Liver (tissue), 9 donors: ENCODE results near the gene STX16. TPM values are rescaled to one million over a fixed set of nuclear protein-coding genes. Genes with fewer than 3 reads are reported as not detected.

Experiments
- DNase-seq: peaks from one replicate; pipeline ENCODE4 v3.0.0-alpha.2; 2017; ENCODE audit warnings: low spot score
- H3K27ac ChIP-seq, 2 donors: one replicate each; pipeline ENCODE4 v1.7.0; 2013; ENCODE audit warnings: inconsistent platforms in 2 of 2, low read length in 2 of 2, control low read depth in 1 of 2, low read depth in 1 of 2, mild to moderate bottlenecking in 1 of 2
- H3K27me3 ChIP-seq, 4 donors: one replicate each; pipeline versions ENCODE4 v1.6.1 to v1.7.0; 2013; ENCODE audit warnings: low read length in 3 of 4, inconsistent platforms in 1 of 4, mild to moderate bottlenecking in 1 of 4, moderate library complexity in 1 of 4; ENCODE audit not compliant: control insufficient read depth in 4 of 4, insufficient read depth in 4 of 4
- H3K36me3 ChIP-seq, 4 donors: one replicate each; pipeline versions ENCODE4 v1.6.1 to v1.7.0; 2013; ENCODE audit warnings: low read length in 3 of 4, mild to moderate bottlenecking in 3 of 4, low read depth in 1 of 4, moderate library complexity in 1 of 4; ENCODE audit not compliant: control insufficient read depth in 4 of 4, insufficient read depth in 3 of 4
- H3K4me1 ChIP-seq, 4 donors: one replicate each; pipeline versions ENCODE4 v1.6.1 to v1.7.0; 2013; ENCODE audit warnings: low read length in 3 of 4, mild to moderate bottlenecking in 3 of 4, moderate library complexity in 1 of 4; ENCODE audit not compliant: control insufficient read depth in 4 of 4, insufficient read depth in 4 of 4
- H3K4me3 ChIP-seq, 3 donors: one replicate each; pipeline versions ENCODE4 v1.6.1 to v1.7.0; 2013; ENCODE audit warnings: low read length in 3 of 3, control low read depth in 1 of 3, low read depth in 1 of 3, mild to moderate bottlenecking in 1 of 3
- H3K9ac ChIP-seq, 2 donors: one replicate each; pipeline ENCODE4 v1.7.0; 2013; ENCODE audit warnings: low read length in 2 of 2, mild to moderate bottlenecking in 2 of 2, moderate library complexity in 2 of 2, control low read depth in 1 of 2, low read depth in 1 of 2
- H3K9me3 ChIP-seq, 4 donors: one replicate each; pipeline versions ENCODE4 v1.6.1 to v1.7.0; 2013; ENCODE audit warnings: low read length in 3 of 4; ENCODE audit not compliant: control insufficient read depth in 4 of 4
- ATF3 ChIP-seq: IDR thresholded peaks from 2 replicates; pipeline ENCODE4 v1.6.1; 2016; ENCODE audit warnings: antibody characterized with exemption
- EGR1 ChIP-seq, 2 donors: IDR thresholded peaks; 2 replicates each; pipeline ENCODE4 v1.6.1; 2016 to 2018; ENCODE audit warnings: antibody characterized with exemption in 2 of 2, low read depth in 2 of 2
- FOXA1 ChIP-seq: IDR thresholded peaks from 2 replicates; pipeline ENCODE4 v1.6.1; 2016; ENCODE audit warnings: antibody characterized with exemption
- FOXA2 ChIP-seq: IDR thresholded peaks from 2 replicates; pipeline ENCODE4 v1.6.1; 2016; ENCODE audit warnings: antibody characterized with exemption
- GABPA ChIP-seq, 2 donors: IDR thresholded peaks in 1 of 2; conservative IDR thresholded peaks in 1 of 2; 2 replicates each; pipeline ENCODE4 v1.6.1; 2016; ENCODE audit warnings: antibody characterized with exemption in 2 of 2, mild to moderate bottlenecking in 1 of 2, moderate library complexity in 1 of 2
- HNF4A ChIP-seq, 2 donors: conservative IDR thresholded peaks; 2 replicates each; pipeline ENCODE4 v1.6.1; 2016; ENCODE audit warnings: antibody characterized with exemption in 2 of 2, mild to moderate bottlenecking in 2 of 2
- HNF4G ChIP-seq: IDR thresholded peaks from 2 replicates; pipeline ENCODE4 v1.6.1; 2016; ENCODE audit warnings: antibody characterized with exemption
- JUND ChIP-seq, 2 donors: IDR thresholded peaks; 2 replicates each; pipeline ENCODE4 v1.6.1; 2016; ENCODE audit warnings: antibody characterized with exemption in 2 of 2
- MAX ChIP-seq: IDR thresholded peaks from 2 replicates; pipeline ENCODE4 v1.6.1; 2016; ENCODE audit warnings: antibody characterized with exemption
- NR2F2 ChIP-seq: IDR thresholded peaks from 2 replicates; pipeline ENCODE4 v1.6.1; 2016; ENCODE audit warnings: antibody characterized with exemption
- RAD21 ChIP-seq, 2 donors: IDR thresholded peaks; 2 replicates each; pipeline ENCODE4 v1.6.1; 2016; ENCODE audit warnings: antibody characterized with exemption in 2 of 2, mild to moderate bottlenecking in 2 of 2
- REST ChIP-seq: IDR thresholded peaks from 2 replicates; pipeline ENCODE4 v1.6.1; 2016; ENCODE audit warnings: antibody characterized with exemption, mild to moderate bottlenecking
- RXRA ChIP-seq, 2 donors: IDR thresholded peaks; 2 replicates each; pipeline ENCODE4 v1.6.1; 2017 to 2018; ENCODE audit warnings: antibody characterized with exemption in 2 of 2, mild to moderate bottlenecking in 1 of 2
- SP1 ChIP-seq: IDR thresholded peaks from 2 replicates; pipeline ENCODE4 v1.6.1; 2018; ENCODE audit warnings: antibody characterized with exemption, mild to moderate bottlenecking
- TAF1 ChIP-seq: conservative IDR thresholded peaks from 2 replicates; pipeline ENCODE4 v1.6.1; 2016; ENCODE audit warnings: antibody characterized with exemption, mild to moderate bottlenecking
- YY1 ChIP-seq: IDR thresholded peaks from 2 replicates; pipeline ENCODE4 v1.6.1; 2016; ENCODE audit warnings: antibody characterized with exemption, mild to moderate bottlenecking
- WGBS: extraction: QIAGEN DNeasy Blood & Tissue Kit; methylation state at CpG from one replicate; pipeline ENCODE4 v1.1.7; 2013; 5-methylcytosine and 5-hydroxymethylcytosine counted together
- polyA plus RNA-seq, 2 donors: library from polyadenylated mRNA; stranded (reverse) in 1 of 2; unstranded in 1 of 2; fragments of 200-250 nt in 1 of 2; fragments of >200 nt in 1 of 2; fragmentation: Nextera tagmentation in 1 of 2; extraction: Ambion mirVana in 1 of 2; gene quantifications; one replicate each; pipeline versions ENCODE4 v1.2.1 to v1.2.3, GENCODE V29; 2013 to 2015
- total RNA-seq, 2 donors: library from RNA; depleted of rRNA; stranded (reverse); fragments of >200 nt; gene quantifications; one replicate each; pipeline ENCODE4 v1.2.3, GENCODE V29; 2014
- TF ChIP-seq, protein P1 (sequence below): IDR thresholded peaks from 2 replicates; pipeline ENCODE4 v1.6.1; 2016; ENCODE audit warnings: antibody characterized with exemption
- TF ChIP-seq, protein P2 (sequence below): fragments of 150-350 bp; IDR thresholded peaks from 2 replicates; pipeline ENCODE4 v1.5.1; 2017; ENCODE audit warnings: improper control_type of control experiment, low read depth, low read length; ENCODE audit not compliant: missing input control
- donor health status: healthy.
- donor health status: healthy.
- donor health status: healthy.
- donor health status: healthy.
- donor health status: healthy.

STX16 gene
- total and polyA plus RNA-seq, 4 donors = 8.5 to 32.5 (median 16.6) TPM

GRCh38 chr20:58684291-58684690 is 33.2 kb downstream of the STX16 start:
- Histone ChIP-seq H3K4me3 (no peak overlapping the region), H3K9me3 (no peaks in the 10 kb centered on the region), H3K9ac (no peak overlapping the region), H3K4me1 (no peaks in the 10 kb centered on the region), H3K27ac (no peak overlapping the region), H3K27me3 (no peaks in the 10 kb centered on the region), H3K36me3 (peaks cover 0 to 10% (median 6%) of the 10 kb centered on the region in 4 donors)
- no peak for TF ChIP-seq NR2F2
- no peak for TF ChIP-seq HNF4A (conservative IDR thresholded peaks at IDR 0.05)
- no peak for TF ChIP-seq JUND (IDR thresholded peaks at IDR 0.05)
- no peak for TF ChIP-seq FOXA2
- no peak for TF ChIP-seq FOXA1
- no peak for TF ChIP-seq HNF4G
- TF ChIP-seq GABPA (IDR thresholded peaks at IDR 0.05 in 1 of 2, conservative IDR thresholded peaks at IDR 0.05 in 1 of 2) = no peak
- no peak for TF ChIP-seq SP1
- TF ChIP-seq EGR1 (IDR thresholded peaks at IDR 0.05; ENCODE audit: low read depth in 2 of 2) = no peak
- 97% methylated on average over 2 of the region's 2 CpGs for whole genome bisulfite sequencing
- DNase-seq = no peak

DNA sequence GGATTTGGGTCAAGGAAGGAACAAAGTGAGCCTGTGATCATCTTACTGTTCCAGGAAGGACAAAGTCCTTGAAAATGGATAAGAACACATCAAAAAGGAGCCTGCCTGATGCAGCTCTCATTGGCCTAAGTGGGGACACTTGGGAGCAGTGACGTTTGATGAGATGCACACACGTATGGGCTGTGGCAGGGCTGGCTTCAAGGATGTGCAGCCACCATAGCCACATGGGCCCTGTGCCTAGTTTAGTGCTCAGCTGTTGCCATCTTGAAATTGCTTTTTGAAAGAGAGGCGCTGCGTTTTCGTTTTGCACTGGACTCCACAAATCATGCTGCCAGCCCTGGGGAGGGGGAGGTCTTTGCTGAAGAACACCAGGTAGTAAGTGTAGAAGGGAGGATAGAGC is 34.9 kb downstream of the STX16 start:
- Histone ChIP-seq H3K4me3 (no peak overlapping the region), H3K9me3 (no peaks in the 10 kb centered on the region), H3K36me3 (no peaks in the 10 kb centered on the region), H3K9ac (no peak overlapping the region), H3K27me3 (no peaks in the 10 kb centered on the region), H3K4me1 (no peaks in the 10 kb centered on the region), H3K27ac (no peak overlapping the region)
- no peak for DNase-seq
- 93% methylated on average over 5 of the region's 5 CpGs for WGBS
- TF ChIP-seq ATF3 (no peak), FOXA1 (no peak), NR2F2 (no peak), EGR1 (IDR thresholded peaks at IDR 0.05; ENCODE audit: low read depth in 2 of 2) (no peak), RXRA (IDR thresholded peaks at IDR 0.05) (no peak), SP1 (no peak), HNF4G (no peak), HNF4A (conservative IDR thresholded peaks at IDR 0.05) (no peak), FOXA2 (no peak), MAX (no peak), YY1 (no peak), REST (no peak), GABPA (IDR thresholded peaks at IDR 0.05 in 1 of 2, conservative IDR thresholded peaks at IDR 0.05 in 1 of 2) (no peak), TAF1 (no peak), RAD21 (IDR thresholded peaks at IDR 0.05) (no peak), JUND (IDR thresholded peaks at IDR 0.05) (no peak)
- TF ChIP-seq, protein P1, sequence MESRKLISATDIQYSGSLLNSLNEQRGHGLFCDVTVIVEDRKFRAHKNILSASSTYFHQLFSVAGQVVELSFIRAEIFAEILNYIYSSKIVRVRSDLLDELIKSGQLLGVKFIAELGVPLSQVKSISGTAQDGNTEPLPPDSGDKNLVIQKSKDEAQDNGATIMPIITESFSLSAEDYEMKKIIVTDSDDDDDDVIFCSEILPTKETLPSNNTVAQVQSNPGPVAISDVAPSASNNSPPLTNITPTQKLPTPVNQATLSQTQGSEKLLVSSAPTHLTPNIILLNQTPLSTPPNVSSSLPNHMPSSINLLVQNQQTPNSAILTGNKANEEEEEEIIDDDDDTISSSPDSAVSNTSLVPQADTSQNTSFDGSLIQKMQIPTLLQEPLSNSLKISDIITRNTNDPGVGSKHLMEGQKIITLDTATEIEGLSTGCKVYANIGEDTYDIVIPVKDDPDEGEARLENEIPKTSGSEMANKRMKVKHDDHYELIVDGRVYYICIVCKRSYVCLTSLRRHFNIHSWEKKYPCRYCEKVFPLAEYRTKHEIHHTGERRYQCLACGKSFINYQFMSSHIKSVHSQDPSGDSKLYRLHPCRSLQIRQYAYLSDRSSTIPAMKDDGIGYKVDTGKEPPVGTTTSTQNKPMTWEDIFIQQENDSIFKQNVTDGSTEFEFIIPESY = no peak
- TF ChIP-seq, protein P2, sequence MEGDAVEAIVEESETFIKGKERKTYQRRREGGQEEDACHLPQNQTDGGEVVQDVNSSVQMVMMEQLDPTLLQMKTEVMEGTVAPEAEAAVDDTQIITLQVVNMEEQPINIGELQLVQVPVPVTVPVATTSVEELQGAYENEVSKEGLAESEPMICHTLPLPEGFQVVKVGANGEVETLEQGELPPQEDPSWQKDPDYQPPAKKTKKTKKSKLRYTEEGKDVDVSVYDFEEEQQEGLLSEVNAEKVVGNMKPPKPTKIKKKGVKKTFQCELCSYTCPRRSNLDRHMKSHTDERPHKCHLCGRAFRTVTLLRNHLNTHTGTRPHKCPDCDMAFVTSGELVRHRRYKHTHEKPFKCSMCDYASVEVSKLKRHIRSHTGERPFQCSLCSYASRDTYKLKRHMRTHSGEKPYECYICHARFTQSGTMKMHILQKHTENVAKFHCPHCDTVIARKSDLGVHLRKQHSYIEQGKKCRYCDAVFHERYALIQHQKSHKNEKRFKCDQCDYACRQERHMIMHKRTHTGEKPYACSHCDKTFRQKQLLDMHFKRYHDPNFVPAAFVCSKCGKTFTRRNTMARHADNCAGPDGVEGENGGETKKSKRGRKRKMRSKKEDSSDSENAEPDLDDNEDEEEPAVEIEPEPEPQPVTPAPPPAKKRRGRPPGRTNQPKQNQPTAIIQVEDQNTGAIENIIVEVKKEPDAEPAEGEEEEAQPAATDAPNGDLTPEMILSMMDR = no peak
